GM20000 (cell line): ENCODE results near the gene ZBTB39.
A peak's percentile ranks its signal among the peaks of the same experiment; 100 is the strongest.
"Not testable (repeated sequence)": the region's sequence is repeated elsewhere in the genome, so short reads cannot be mapped to it uniquely, and the experiment has no call there.

ENCODE experiments used
- DNase-seq: peaks from one replicate; pipeline ENCODE4 v3.0.0; 2012; ENCODE audit warnings: low spot score
- TF ChIP-seq, protein P1 (sequence below): IDR thresholded peaks from 2 replicates; pipeline ENCODE4 v1.5.1; 2012; ENCODE audit warnings: mild to moderate bottlenecking, control low read depth; ENCODE audit errors: extremely low read depth, missing control alignments

ZBTB39 gene

DNA sequence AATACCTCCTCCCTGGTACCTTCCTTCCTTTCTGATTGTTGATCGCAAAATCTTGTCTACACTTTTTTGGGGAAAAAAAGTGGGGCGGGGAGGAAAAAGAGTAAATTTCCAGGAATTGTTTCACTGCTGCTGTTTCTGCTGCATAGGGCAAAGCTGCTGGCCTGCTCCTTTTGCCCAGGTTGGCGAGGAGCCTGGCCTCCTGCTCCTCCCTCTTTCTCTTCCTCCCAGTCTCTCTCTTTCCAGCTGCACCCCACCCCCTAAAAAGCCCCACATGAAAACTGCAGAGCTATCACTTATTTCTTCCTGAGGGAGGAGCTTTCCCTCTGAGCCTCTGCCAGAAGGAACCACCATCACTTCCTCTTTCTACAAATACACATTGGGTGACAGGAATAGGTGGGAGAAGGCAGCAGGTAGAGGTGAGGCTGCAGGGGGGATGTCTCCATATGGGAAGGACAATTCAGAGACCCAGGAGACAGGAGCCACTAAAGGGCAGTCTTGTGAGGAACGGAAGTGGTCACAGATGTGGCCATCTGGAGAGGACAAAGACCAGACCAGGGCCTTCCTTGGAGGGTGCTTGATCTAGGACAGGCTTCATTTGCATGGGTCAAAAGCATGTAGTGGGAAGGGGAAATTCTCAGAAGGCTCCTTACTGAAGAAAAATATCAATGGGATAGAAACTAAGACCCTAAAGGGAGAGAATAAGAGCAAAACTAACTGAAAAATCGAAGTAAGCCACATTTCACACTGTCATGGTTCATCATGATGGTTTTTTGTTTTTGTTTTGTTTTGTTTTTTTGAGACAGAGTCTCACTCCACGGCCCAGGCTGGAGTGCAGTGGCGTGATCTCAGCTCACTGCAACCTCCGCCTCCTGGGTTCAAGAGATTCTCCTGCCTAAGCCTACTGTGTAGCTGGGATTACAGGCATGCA is 14.8 kb downstream of the ZBTB39 start:
- DNase-seq, result no peak
- TF ChIP-seq, protein P1, sequence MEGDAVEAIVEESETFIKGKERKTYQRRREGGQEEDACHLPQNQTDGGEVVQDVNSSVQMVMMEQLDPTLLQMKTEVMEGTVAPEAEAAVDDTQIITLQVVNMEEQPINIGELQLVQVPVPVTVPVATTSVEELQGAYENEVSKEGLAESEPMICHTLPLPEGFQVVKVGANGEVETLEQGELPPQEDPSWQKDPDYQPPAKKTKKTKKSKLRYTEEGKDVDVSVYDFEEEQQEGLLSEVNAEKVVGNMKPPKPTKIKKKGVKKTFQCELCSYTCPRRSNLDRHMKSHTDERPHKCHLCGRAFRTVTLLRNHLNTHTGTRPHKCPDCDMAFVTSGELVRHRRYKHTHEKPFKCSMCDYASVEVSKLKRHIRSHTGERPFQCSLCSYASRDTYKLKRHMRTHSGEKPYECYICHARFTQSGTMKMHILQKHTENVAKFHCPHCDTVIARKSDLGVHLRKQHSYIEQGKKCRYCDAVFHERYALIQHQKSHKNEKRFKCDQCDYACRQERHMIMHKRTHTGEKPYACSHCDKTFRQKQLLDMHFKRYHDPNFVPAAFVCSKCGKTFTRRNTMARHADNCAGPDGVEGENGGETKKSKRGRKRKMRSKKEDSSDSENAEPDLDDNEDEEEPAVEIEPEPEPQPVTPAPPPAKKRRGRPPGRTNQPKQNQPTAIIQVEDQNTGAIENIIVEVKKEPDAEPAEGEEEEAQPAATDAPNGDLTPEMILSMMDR, result no peak

DNA sequence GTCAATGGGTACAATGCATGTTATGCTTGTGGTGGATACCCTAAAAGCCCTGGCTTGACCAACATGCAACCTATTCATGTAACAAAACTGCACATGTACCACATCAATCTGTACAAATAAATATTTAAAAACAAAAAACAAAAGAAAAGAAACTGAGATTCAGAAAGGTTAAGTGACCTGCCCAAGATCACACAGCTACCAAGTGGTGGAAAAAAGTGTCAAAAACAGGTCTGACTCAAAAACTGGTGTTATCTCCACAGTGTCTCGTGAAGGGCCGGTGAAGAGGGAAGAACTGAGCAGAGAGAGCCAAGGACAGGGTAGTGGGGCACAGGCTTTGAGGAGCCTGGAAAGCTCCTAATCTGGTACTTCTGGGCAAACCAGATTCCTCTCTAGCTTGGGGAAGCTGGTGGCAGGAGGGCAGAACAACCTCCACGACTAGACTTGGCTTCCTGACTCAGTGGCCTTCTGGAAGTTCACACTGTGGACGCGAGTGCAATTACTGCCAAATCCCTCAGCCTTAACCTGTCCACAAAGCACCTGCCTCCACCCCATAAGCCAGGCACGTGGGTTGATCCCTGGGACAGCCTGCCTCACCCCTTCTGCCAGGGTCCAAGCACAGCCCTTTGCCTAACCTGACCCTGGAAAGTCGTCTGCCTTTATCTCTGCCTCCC is 15.6 kb downstream of the ZBTB39 start:
- DNase-seq, result no peak
- TF ChIP-seq, protein P1, result no peak

DNA sequence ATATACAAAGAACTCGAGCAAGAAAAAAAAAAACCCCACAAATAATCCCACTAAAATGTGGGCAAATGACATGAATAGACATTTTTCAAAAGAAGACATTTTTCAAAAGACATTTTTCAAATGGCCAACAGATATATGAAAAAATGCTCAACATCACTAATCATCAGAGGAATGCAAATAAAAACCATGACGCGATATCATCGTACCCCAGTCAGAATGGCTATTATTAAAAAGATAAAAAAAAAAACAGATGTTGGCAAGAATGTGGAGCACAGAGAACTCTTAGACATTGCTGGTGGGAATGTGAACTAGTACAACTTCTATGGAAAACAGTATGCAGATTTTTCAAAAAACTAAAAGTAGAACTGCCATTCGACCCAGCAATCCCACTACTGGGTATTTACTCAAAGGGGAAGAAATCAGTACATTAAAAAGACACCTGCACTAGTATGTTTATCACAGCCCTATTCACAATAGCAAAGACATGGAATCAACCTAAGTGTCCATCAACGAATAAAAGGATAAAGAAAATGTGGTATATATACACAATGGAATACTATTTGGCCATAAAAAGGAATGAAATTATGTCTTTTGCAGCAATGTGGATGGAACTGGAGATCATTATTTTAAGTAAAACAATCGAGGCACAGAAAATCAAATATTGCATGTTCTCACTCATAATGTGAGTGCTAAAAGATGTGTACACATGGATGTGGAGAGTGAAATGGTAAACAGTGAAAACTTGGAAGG is 16.3 kb downstream of the ZBTB39 start:
- no peak for DNase-seq
- TF ChIP-seq, protein P1, result no peak

DNA sequence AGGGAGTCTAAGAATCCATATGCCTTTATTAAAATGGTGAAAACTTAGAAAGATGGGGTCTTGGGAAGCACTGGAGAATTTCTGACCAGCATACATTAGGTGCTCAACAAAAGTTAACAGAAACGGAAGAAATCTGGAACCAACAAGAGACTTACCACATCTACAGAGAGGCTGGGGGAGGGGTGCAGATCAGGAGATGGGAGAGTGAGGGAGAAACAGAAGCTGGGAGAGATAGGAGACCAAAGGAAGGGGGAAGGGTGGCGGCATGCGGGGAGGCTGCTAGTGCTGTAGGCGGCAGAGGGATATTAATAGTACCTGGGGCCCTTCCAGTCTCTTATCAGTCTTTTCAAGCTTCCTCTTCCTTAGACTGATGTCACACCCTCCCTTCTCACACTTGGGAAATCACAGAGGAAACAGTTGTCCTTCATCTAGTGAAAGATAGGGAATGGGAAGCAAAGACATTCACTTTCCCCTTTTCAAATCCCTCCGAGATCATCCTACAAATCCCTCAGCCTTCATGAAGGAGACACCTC is 18.1 kb downstream of the ZBTB39 start:
- TF ChIP-seq, protein P1, result no peak
- DNase-seq, result no peak

DNA sequence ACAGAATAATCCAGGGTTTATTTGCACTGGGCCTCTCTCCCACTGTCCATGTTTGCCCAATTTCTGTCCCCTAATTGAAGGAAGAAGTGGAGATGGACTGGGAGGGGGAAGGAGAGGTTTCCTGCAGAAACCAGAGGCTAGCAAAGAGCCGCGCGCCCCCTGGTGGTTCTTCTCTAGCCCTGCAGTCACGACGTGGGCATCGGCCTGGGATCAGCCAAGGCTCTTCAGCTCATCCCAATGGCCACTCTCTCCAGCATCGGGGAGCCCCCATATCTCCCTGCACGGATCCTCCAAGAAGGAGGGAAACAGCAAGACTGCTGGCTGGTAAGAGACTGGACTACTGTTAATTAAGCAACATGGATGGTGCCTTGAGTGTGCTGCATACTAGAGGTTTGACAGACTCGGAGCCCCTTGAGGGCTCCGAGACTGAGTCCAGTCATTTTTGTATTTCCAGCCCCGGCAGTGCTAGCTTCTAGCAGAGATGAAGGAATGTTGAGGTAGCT is 18.7 kb downstream of the ZBTB39 start:
- TF ChIP-seq, protein P1, result peak; percentile 93
- DNase-seq, result peak; percentile 80

DNA sequence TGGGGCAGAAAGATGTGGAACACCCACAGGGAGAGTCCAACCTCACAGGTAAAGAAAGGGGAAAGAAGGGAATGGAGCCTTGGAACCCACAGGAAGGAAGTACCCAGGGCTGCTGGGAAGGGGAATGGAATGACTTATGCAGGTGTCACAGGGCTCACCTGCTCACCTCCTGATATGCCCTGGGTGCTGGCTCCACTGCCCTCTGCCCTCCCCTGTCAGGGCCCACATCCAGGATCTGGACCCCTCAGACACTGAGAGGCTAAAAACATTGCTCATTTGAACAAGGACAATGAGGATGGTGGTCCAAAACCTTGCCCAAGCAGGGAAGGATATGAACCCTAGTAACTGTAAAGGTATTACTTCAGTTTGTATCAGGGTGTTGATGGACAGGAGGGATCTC is 19.3 kb downstream of the ZBTB39 start:
- no peak for DNase-seq
- TF ChIP-seq, protein P1, result no peak

DNA sequence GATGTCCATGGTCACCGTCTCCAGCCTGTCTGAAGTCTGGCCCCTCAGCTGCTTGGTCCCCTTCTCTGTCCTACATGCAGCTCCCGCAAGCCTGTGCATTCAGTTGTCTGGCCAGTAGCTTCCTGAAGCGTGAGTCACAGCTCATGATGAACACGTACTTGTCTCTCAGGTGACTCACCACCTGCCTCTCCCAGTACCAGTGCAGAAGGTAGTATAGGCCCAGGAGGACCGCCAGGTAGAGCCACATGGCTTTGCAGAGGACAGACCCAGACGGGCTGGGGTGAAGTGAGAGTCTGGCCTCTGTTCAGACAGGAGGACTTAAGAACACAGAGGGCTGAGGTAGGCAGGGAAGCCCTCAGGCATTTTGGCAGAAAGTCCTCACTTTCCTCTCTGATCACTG is 20.6 kb downstream of the ZBTB39 start:
- DNase-seq, result not testable (repeated sequence)
